NCI-H82 treated with DMSO at 0.1 percent for 48 hours (cell line): Measurements from ENCODE around the gene CFAP54.

Experiments used
- DNase-seq: peaks from one replicate; lab custom pipeline; 2025; ENCODE audit not compliant: unreplicated experiment; lab: John Stamatoyannopoulos, UW

Gene CFAP54

DNA sequence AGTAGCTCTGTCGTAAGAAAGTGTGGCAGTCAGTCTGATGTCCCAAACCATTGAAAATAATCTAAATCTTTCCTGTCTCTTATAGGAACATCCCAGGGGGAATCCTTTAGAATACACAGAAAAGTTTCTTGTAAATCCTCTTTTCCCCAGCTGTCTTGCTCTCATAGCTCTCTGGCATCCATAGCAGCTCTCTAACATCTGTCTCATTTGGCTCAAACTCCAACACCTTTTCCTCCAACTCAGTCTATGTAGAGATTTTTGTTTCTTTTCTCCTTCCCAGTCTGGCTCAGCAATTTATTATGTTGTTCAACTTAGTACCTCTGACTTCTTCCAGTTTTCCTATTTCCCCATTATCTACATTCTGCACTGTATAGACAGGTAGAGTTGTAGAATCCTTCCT lies 333.3 kb downstream of the CFAP54 start:
- no peak for DNase-seq

DNA sequence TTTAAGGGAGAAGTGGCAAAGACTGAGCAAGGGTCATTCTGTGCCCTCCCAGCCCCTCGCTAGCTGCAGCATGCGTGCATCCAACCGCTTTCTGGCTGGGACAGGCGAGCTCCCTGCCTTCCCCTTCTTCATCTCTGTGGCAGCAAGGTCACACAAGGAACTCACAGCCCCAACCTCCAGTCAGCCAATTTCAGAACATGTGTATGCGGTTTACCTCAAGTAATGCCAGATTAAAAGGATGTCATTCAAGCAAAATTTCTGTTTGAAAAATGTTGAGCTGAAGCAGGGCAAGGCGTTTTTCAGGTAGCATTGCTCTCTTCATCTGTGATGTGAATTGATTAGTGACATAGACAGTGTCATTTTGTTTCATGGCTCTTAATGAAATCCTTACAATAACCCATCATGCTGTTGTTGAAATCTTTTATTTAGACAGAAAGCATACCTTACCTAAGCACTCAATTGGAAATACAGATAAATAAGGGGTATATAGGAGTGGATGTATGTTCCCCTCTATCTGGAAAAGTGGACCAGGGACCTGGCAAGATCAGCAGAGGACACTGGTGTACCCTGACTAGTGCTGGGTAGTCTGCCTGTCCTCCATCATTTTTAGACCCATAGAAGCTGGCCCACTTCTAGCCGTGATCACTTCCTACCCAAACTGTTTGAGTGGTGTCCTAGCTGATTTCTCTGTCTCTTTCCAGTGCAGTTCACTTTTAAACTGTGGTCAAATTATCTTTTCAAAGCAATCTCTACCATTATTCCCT lies 334.9 kb downstream of the CFAP54 start:
- no peak for DNase-seq

DNA sequence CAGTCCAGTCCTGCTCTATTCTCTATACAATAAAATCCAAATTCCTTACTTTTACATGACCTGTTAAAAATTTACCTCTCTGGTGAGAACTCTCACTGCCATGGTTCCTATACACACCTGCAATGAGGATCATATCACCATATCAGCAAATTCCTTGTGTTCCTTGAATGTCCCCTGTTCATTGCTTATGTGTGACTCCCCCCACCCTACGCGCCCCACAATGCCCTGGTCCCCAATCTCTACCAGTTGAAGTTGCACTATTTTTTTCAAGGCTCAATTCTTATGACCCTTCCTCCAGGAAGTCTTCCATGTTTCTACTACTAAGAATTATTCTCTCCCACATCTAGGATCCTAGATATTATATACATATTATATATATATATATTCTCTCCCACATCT lies 335.5 kb downstream of the CFAP54 start:
- no peak for DNase-seq

DNA sequence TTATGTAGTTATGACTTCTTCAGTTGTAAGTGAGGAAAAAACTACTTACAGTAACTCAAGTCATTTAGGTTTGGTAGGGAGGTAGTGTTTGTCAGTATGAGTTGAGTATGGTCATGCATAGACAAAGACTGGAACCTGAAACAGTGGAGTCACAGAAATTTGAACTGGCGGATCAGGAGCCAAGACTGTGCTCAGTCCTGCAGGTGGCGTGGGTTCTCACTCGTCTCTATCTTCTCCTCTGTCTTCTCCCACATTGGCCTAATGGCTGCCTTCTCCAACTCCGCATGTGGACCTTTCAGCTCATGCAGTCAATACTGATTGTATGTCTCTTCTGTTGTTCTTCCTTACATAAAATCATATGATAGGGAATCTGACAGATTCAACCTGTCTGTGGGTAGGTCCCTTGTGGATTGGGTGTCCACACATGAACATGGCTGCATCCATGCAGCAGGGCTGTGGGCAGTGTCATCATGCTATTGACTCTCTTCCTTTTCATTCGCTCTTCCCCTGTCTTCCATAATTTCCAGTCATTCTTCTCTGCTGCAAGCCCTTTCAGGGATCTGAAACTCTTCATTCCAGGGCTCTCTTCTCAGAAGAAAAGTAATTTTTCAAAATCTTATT lies 338.9 kb downstream of the CFAP54 start:
- DNase-seq: no peak

DNA sequence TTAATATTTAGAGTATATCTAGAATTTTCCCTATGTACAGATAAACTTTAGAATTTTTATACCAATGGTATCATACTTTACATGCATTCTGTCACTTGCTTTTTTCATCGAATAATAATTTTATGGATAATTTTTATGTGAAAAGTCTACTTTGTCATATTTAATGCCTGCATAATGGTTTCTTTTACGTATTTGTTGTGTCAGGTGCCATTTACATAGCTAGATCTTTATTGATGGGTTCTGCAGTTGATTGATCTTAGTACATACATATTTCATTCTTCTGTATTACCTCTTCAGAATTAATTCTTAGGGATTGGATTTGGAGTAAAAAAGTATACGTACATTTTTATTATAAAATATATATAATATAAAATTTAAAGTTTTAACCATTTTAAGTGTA lies 340.0 kb downstream of the CFAP54 start:
- no peak for DNase-seq

DNA sequence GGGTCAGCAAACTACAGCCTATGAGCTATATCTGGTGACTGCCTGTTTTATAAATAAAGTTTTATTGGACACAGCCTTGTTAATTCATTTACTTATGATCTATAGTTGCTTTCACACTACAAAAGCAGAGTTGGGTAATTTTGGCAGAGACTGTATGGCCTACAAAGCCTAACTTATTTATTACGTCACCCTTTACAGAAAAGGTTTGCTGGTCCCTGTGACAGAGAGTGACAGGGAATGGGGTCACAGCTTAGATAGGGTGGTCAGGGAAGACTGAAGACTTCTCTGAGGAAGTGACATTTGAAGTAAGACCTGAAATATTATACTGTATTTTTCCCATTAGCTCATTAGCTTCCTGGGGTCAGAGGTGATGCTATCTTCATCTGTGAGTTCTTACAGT lies 342.0 kb downstream of the CFAP54 start:
- no peak for DNase-seq

DNA sequence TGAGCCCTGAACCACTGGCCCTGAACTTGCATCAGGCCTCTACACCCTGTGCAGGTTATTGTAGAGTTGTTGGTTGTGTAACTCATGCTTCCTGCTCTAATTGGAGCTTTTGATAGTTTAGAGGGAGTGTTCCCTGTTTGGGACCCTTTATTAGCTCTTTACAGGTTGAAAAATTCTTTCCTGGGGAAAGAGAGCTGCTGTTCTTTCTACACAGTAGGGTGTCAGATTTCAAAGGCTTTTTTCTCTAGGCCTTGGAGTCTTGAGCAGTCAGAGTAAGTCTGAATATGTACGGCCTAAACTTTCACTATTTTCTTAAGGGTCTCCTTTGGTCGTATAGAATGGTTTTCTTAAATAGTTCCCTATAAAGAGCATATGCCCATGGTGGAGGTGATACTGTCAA lies 356.9 kb downstream of the CFAP54 start:
- no peak for DNase-seq

DNA sequence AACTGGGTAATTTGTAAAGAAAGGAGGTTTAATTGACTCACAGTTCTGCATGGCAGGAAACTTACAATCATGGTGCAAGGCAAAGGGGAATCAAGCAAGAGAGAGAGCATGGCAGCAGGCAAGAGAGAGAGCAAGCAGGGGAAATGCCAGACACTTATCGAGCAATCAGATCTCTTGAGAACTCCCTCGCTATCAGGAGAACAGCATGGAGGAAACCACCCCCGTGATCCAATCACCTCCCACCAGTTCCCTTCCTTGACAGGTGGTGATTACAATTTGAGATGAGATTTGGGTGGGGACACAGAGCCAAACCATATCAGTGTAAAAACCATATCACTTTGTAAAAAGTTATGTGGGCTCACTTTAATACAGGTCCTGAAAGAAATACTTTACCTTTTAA lies 361.3 kb downstream of the CFAP54 start:
- no peak for DNase-seq

DNA sequence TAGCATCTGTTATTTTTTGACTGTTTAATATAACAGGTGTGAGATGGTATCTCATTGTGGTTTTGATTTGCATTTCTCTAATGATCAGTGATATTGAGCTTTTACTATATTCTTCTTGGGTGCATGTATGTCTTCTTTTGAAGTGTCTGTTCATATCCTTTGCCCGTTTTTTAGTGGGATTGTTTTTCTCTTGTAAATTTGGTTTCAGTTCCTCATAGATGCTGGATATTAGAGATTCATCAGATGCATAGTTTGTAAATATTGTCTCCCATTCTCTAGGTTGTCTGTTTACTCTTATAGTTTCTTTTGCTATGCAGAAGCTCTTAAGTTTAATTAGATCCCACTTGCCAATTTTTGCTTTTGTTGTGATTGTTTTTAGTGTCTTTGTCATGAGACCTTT lies 368.8 kb downstream of the CFAP54 start:
- no peak for DNase-seq

DNA sequence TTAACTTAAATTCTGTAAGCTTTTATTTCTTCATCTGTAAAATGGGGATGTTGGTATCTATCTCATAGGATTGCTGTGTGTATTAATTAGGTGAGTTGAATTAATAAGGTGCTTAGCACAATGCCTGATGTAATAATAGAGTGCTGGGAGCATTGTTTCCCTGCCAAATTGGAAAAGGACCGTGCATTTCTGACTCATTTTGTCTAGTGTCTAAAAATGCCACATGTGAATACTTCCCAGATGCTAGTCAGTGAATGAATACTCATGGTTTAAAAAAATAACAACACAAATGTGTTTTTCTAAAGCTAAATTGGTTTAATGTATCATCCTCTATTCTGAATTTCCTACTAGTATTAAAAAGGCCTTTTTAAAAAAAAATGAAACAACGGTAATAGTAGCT lies 372.3 kb downstream of the CFAP54 start:
- DNase-seq: no peak

DNA sequence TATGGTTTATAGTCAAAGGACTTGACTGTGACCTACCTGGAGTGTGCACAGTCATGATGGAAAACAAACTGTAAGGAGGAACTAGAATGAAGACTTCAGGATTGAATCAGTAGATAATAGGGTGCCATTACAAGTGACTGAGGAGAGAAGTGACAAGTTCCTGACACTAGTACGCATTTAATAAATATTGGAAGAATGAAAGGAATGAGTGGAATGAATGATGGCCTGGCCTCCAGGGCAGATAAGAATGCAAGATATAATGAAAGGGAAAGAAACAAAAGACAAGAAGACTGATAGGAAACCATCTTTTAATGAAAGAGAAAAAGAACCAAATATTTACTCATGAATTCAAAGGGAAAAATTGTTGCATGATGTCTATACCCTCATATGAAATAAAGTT lies 372.9 kb downstream of the CFAP54 start:
- DNase-seq: no peak

DNA sequence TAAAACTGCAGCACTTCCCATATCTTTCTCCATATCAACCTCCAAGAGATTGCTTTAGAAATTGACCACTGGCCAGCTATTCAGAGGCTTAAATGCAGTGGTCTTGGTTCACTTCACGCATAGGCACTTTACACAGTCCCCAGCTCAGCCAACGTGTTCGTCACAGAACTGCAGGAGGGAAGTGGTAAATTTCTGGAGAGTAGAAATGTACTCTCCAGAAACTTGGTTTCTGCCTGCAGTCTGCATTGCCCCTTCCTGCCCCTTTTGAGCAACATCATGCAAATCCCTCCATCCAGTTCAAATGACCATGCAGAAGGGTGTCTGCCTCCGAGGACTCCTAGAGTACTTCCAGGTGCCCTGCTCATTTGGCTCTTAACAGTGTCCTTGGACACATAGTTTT lies 375.0 kb downstream of the CFAP54 start:
- DNase-seq: no peak

DNA sequence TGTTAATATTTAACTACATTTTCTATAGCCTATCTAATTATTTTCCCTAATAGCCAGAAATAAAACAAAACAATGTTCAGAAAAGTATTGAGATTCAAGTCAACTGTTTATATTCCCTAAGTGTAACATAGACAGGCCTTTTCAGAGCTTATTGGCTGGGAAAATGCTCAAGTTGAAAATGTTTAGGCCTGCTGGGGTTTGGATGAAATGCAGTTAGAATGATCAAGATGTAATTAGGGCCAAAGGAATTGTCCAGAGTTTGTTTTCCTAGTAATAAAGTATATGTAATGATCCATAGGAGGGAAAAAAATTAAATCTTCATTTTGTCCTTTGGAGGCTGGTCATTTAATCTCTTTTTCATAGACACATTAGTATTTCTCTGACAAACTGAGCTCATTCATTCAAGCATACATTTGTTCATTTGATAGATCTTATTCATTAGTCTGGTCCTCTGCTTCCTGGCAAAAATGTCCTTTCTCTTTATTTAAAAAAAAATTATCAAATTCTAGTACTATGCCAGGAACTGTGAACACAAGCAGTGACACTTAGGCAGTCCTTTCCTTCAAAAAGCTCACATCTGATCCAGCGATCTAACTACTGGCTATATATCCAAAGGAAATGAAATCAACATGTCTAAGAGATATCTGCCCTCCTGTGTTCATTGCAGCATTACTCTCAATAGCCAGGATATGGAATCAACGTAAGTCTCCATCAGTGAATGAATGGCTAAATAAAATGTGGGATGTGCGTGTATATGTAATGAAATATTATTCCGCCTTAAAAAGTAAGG lies 377.6 kb downstream of the CFAP54 start:
- no peak for DNase-seq

DNA sequence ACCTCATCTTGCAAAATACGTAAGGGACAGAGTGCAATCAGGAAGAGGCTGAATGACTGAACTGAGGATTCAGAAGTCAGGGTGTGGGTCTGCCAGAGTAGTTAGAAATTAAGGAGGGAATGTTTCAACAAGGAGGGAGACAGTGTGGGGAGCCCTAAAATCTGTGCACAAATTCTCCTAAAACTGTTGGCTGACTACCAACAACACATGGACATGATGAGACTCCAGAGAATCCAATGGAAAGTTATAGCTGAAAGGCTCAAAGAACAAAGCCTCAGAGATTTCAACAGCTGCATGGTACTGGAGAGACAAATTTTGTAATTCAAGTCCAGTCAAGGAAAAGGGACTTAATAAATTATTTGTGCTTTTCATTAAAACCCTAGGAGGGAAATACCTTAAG lies 381.6 kb downstream of the CFAP54 start:
- no peak for DNase-seq

DNA sequence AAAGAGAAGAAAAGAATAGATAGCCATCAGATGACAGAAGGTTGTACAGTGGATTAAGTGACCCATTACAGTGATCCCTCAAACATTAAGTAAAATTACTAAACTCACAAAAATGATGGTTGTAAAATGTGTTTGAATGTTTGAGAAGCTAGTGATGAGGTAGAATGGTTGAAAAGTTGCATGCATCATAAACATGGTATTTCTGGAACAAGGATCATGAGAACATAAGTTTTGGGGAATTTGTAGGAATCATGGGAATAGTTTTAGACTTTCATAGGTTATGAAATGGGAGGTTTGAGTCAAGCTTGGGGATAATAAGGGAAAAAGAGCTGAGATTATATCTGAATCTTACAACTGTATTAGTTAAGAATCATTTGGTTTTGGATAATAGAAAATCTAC lies 383.6 kb downstream of the CFAP54 start:
- no peak for DNase-seq

DNA sequence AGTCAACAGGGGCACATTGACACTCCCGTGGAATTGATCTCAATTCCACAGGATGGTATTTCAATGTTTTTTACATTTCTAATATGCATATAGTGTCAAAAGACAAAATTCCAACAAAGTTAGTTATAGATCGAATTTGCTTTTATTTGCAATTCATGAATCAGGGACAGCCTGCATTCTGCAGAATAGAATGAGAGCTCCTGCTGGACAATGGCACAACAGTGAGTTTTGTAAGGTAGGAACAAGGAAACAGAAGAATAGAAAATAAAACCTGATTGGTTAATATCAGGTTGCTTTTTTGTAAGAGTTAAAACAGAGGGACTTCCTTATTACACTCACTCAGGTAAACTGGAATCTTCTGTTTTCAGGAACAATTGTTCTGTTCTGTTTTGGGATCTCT lies 384.8 kb downstream of the CFAP54 start:
- no peak for DNase-seq

DNA sequence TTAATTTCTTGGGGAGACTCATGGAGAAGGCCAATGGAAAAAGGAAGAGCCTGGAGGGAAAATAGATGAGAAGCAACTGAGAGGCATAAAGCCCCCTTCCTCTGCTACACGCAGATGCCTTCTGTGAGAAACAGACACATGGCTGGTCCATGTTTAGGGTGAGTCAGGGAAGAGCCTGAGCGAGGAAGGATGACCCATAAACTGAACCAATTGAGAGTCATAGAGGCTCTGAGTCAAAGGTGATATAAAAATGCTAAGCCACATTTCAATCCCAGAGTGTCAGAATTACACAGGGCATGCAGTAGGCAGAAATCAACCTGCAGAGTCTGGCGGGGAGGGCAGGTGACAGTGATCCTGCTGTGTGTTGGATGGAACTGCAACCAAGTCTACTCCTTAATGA lies 387.6 kb downstream of the CFAP54 start:
- no peak for DNase-seq

DNA sequence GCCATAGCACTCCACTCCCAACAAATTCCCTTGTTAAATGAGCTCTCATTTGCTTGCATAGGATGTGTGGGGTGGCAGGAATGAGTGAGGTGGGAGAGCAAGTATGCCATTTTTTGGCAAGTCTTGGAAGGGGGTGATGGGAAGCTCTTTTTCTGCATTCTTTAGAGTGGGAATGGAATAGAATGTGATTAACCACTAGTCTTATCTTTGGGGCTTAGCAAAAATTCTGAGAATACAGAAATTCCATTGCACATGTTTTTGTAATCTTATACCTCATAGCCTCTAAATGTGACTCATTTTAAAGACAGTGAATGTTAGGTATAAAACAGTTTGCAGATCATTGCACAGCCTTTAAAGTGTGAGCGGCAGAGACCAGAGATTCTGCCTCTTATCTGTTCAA lies 389.3 kb downstream of the CFAP54 start:
- DNase-seq: no peak

DNA sequence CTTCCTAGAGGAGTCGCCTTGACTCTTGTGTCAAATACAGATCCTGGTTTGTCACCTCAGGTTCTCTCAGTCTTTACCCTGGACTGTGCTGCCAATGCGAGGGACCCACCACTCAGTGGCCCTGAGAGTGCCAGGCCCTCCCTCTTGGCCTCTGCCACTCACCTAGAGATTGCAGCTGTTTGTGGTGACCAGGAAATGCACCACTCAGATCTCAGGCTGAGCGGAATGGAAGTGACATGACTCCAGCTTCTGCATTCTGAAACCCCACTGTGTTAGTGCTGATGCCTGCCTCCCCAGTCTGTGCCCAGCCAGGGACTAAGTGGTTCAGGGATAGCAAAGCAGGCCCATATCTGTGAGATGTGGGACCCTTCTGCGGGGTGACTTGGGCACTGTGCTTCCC lies 389.9 kb downstream of the CFAP54 start:
- no peak for DNase-seq

DNA sequence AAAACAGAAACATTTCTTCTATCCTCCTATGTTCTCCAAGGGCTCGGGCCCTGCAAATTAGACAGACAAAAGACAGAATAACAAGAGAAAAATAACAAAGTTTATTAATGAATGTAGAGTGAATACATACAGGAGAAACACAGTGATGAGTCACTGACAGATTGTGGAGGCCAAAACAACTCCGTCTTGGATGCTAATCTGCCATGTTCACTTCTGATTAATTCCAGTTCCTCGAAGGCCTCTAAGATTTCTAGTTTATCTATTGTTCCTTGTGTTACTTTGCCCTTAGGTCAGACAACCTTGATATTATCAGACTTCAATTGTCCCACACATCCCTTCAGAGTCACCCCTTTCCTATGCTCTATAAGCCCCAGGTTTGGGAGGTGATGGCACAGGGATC lies 390.8 kb downstream of the CFAP54 start:
- DNase-seq: no peak

DNA sequence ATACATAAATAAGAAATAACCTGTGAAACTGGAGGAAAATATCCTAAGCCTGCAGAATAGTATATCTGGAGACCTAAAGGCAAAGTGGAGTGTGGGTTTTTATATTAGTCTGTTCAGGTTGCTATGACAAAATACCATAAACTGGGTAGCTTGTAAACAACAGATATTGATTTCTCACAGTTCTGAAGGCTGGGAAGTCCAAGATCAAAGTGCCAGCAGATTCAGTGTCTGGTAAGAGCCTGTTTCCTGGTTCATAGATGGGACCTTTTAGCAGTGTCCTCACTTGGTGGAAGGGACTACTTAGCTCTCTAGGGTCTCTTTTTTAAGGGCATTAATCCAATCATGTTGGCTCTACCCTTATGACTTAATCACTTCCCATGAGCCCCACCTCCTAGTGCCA lies 392.2 kb downstream of the CFAP54 start:
- no peak for DNase-seq

DNA sequence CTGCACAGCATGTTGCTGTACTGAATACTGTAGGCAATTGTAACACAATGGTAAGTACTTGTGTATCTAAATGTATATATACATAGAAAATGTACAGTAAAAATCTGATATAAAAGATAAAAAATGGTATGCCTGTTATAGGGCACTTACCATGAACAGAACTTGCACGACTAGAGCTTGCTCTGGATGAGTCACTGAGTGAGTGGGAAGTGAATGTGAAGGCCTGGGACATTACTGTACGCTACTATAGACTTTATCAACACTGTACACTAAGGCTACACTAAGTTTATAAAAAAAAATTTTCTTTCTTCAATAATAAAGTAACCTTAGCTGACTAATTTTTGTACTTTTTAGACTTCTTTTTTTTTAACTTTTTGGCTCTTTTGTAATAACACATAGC lies 393.5 kb downstream of the CFAP54 start:
- DNase-seq: no peak
